ENCODE data around the gene LRWD1. TPM values are rescaled to one million over a fixed set of nuclear protein-coding genes. Genes with fewer than 3 reads are reported as not detected.

The LRWD1 gene
- total RNA-seq: 10 to 100 TPM; 13.2 to 33.8 (median 31.6) TPM

DNA sequence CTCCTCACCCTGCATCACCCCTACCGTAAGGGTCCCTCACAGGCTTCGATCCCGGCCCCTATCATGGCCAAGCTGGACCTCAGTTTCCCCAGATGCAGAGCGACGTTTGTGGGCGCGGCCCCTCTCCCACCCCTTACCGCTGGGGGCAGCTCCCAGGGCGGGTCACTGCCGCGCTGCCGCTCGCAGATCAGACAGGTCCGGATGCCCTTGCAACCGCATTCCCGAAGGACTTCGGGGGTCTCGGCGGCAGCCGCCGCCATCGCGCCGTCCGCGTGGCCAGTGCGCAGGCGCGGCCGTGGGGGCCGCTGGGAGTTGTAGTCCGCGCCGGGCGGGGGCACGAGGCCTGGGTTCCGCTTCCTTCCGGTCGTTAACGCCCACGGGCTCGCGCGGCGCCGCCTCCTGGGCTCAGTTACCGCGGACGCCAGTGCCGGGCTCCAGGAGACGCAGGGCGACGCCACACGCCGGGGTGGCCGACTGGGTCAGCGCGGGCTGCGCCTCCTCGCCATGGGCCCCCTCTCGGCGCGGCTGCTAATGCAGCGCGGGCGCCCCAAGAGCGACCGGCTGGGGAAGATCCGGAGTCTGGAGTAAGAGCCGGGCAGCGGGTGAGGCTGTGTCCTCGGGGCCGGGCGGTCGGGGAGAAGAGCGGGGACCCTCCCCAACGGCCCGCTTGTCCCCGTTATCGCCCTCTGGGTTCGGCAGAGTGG, at the start of gene LRWD1, which contains the start of gene ALKBH4:
TSS of gene LRWD1 (plus strand) at position 408 of the 704 bp plus-strand sequence. CDS start at position 505, 97 bp downstream.
TSS of gene ALKBH4 (minus strand) at position 287 of the 704 bp plus-strand sequence. CDS start at position 260, 27 bp downstream.
- TF ChIP-seq CTCF (IDR thresholded peaks at IDR 0.05) (peak in 4 of 6 experiments; percentile 37 to 71 (median 52)), EP300 (IDR thresholded peaks at IDR 0.05) (no peak), POLR2AphosphoS5 (IDR thresholded peaks at IDR 0.05) (peak; percentile 82 to 89), POLR2A (IDR thresholded peaks at IDR 0.05) (peak in 2 of 4 donors; percentile 43 to 78)
- 0% methylated on average over 2 to 9 of the region's 81 CpGs for WGBS, 2 donors
- Histone ChIP-seq H3K36me3 (peaks cover 0 to 20% (median 8%) of the 10 kb centered on the region in 4 donors), H3K27me3 (no peaks in the 10 kb centered on the region), H3K4me3 (peak within 1 kb of the TSS; percentile 75 to 100 (median 85)), H3K4me1 (peaks cover 12 to 40% (median 18%) of the 10 kb centered on the region in 4 donors), H3K9me3 (no peaks in the 10 kb centered on the region), H3K27ac (peak within 1 kb of the TSS; percentile 59 to 88 (median 85))
- DNase-seq (peak; percentile 97 to 100), ATAC-seq (ENCODE audit: low FRiP score in 2 of 2) (peak; percentile 93 to 98)

DNA sequence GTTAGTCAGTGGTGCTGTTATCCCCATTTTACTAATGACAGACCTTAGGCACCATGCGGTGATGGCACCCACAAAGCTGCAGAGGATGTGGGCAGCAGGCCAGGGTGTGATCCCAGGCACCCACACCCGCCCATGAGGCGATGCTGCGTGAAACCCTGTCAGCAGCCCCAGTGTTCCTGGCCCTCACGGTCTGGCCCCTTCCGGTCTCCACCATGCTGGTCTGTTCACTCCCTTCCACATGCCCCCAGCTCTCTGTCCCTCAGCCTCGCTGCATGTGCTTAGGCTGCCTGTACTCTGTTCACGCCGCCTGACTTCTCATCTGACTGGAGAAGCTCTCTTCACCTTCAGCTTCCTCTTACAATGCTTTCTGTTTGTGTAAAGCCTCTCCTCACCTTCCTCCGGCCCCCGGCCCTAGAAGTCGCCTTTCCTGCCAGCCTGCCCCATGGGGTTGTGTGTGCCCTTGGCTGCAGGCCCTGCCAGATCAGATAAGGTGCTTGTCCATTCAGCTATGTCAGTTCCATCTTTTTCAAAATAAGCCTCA, 49.0 kb upstream of the LRWD1 start:
- peak; percentile 39 to 45 for DNase-seq

DNA sequence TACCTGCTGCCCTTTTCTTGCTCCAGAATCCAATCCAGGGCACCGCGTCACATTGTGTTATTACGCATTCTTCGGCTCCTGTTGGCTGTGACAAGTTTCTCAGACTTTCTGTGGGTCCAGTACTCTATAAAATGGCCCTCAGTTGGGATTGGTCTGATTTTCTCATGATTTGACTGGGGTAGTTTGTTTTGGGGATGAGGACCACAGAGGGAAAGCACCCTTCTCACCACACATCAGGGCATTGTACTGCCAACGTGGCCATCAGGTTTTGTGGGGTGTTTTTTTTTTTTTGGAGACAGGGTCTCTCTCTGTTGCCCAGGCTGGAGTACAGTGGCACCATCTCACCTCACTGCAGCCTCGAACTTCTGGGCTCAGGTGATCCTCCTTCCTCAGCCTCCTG, 48.4 kb upstream of the LRWD1 start:
- WGBS, 2 donors: 88% methylated on average over 6 of the region's 6 CpGs
- no peak for TF ChIP-seq POLR2A (IDR thresholded peaks at IDR 0.05)

More for the DNA sequence above, 49.0 kb upstream of the LRWD1 start:
- WGBS, 2 donors: 45 to 47% methylated on average over 12 of the region's 12 CpGs
- ATAC-seq (ENCODE audit: low FRiP score in 2 of 2): peak; percentile 34 to 44
- Histone ChIP-seq H3K4me1 (peaks cover 0 to 18% (median 2%) of the 10 kb centered on the region in 4 donors), H3K27ac (peak overlapping the region; percentile 31 to 73 (median 67)), H3K9me3 (no peaks in the 10 kb centered on the region), H3K27me3 (no peaks in the 10 kb centered on the region), H3K4me3 (no peak overlapping the region), H3K36me3 (peaks cover 0 to 68% (median 36%) of the 10 kb centered on the region in 4 donors)
- TF ChIP-seq POLR2AphosphoS5 (IDR thresholded peaks at IDR 0.05): no peak

GRCh38 chr7:102417105-102417504, 47.7 kb upstream of the LRWD1 start:
- DNase-seq (no peak), ATAC-seq (ENCODE audit: low FRiP score in 2 of 2) (no peak)
- H3K36me3 ChIP-seq: peaks cover 0 to 65% (median 32%) of the 10 kb centered on the region in 4 donors
- H3K4me3 ChIP-seq: no peak overlapping the region
- no peaks in the 10 kb centered on the region for H3K9me3 ChIP-seq
- 64 to 79% methylated on average over 3 of the region's 3 CpGs for WGBS, 2 donors
- H3K27ac ChIP-seq: peak overlapping the region in 2 of 4 donors; percentile 64 to 73
- TF ChIP-seq EP300 (IDR thresholded peaks at IDR 0.05) (no peak), POLR2AphosphoS5 (IDR thresholded peaks at IDR 0.05) (no peak), CTCF (IDR thresholded peaks at IDR 0.05) (no peak), POLR2A (IDR thresholded peaks at IDR 0.05) (no peak)
- no peaks in the 10 kb centered on the region for H3K27me3 ChIP-seq
- H3K4me1 ChIP-seq: peaks cover 0 to 18% (median 2%) of the 10 kb centered on the region in 4 donors

More for the DNA sequence above, 48.4 kb upstream of the LRWD1 start:
- Histone ChIP-seq H3K4me3 (no peak overlapping the region), H3K4me1 (peaks cover 0 to 18% (median 2%) of the 10 kb centered on the region in 4 donors), H3K27ac (peak overlapping the region; percentile 30 to 73 (median 48)), H3K27me3 (no peaks in the 10 kb centered on the region), H3K36me3 (peaks cover 0 to 68% (median 33%) of the 10 kb centered on the region in 4 donors), H3K9me3 (no peaks in the 10 kb centered on the region)
- ATAC-seq (ENCODE audit: low FRiP score in 2 of 2): no peak
- no peak for DNase-seq

DNA sequence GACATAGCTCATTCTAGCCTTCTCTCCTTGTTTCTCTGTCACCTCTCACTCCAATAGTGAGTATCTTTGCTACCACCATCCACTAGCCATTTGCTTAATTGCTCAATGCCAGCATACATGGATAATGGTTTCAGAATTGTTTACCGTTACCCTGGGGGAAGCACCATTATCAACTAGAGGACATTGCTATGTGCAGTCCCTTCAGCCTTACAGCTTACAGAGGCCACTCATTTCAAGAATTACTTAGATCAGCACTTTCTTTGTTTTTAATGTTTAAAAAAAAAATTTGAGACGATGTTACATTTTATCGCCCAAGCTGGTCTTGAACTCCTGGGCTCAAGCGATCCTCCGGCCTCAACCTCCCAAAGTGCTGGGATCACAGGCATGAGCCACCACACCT, 46.2 kb upstream of the LRWD1 start:
- H3K27ac ChIP-seq: no peak overlapping the region
- H3K36me3 ChIP-seq: peaks cover 0 to 54% (median 23%) of the 10 kb centered on the region in 4 donors
- peaks cover 0 to 14% (median 2%) of the 10 kb centered on the region in 4 donors for H3K4me1 ChIP-seq
- no peaks in the 10 kb centered on the region for H3K9me3 ChIP-seq
- no peaks in the 10 kb centered on the region for H3K27me3 ChIP-seq
- TF ChIP-seq CTCF (IDR thresholded peaks at IDR 0.05) (no peak), POLR2A (IDR thresholded peaks at IDR 0.05) (no peak), POLR2AphosphoS5 (IDR thresholded peaks at IDR 0.05) (no peak), EP300 (IDR thresholded peaks at IDR 0.05) (no peak)
- DNase-seq (no peak), ATAC-seq (ENCODE audit: low FRiP score in 2 of 2) (no peak)
- H3K4me3 ChIP-seq: no peak overlapping the region
- 95 to 96% methylated on average over 5 of the region's 5 CpGs for WGBS, 2 donors
